Thyroid gland (tissue), 4 donors: ENCODE results near the gene BRD3.
A peak's percentile ranks its signal among the peaks of the same experiment; 100 is the strongest.

Experiments used
- POLR2A ChIP-seq, 2 donors: fragments of 450-650 bp; IDR thresholded peaks; one replicate each; pipeline ENCODE4 v1.6.1; 2017; ENCODE audit warnings: antibody characterized with exemption in 2 of 2, mild to moderate bottlenecking in 2 of 2, moderate library complexity in 1 of 2
- TF ChIP-seq, protein P1 (sequence below), 6 experiments: fragments of 200-600 bp in 3 of 6; fragments of 450-650 bp in 3 of 6; sonication (generic) in 3 of 6; IDR thresholded peaks; one replicate each; pipeline ENCODE4 v1.5.1; 2016 to 2019; ENCODE audit warnings: antibody characterized with exemption in 6 of 6, mild to moderate bottlenecking in 2 of 6, inconsistent platforms in 1 of 6, moderate library complexity in 1 of 6

DNA sequence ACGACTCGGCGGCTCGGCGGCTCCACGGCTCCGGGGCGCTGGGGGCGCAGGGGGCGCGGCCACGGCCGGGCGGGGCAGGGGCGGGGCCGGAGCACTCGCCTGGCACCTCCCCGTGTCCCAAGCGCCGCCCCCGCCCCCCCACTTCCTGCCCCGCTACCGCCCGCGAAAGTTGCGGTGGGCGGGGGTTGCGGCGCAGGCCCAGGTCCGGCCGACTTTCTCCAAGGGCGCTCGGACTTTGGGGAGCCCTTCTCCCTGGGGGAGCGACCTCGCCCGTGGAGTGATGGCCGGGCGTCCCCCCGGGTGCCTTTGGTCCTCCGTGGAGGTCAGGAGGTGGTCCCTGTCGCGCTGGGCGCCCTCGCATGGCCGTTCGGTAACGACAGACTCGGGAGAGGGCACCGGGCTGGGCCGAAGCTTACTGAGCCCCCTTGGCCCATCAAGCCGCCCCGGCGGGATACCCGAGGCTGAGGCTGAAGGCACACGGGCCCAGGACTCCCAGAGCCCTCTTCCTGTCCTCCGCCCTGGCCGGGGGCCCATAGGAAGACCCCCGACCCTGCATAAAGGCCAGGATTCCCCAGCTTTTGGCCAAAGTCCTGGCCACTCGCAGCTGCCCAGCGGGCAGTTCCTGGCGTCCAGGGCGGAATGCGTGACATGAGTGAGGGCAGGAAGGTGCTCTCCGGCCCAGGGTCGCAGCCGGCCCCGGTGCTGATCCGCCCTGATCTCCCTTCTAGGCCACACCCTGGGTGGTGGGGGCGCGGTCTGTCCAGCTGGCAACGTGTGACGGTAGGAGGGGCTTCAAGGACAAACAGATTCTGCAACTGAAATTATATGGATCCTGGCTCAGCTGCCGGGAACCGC, 74.8 kb downstream of the BRD3 start:
- TF ChIP-seq, protein P1, sequence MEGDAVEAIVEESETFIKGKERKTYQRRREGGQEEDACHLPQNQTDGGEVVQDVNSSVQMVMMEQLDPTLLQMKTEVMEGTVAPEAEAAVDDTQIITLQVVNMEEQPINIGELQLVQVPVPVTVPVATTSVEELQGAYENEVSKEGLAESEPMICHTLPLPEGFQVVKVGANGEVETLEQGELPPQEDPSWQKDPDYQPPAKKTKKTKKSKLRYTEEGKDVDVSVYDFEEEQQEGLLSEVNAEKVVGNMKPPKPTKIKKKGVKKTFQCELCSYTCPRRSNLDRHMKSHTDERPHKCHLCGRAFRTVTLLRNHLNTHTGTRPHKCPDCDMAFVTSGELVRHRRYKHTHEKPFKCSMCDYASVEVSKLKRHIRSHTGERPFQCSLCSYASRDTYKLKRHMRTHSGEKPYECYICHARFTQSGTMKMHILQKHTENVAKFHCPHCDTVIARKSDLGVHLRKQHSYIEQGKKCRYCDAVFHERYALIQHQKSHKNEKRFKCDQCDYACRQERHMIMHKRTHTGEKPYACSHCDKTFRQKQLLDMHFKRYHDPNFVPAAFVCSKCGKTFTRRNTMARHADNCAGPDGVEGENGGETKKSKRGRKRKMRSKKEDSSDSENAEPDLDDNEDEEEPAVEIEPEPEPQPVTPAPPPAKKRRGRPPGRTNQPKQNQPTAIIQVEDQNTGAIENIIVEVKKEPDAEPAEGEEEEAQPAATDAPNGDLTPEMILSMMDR (IDR thresholded peaks at IDR 0.05): peak in 4 of 6 experiments; percentile 30 to 43 (median 40)
- peak; percentile 30 to 53 for TF ChIP-seq POLR2A (IDR thresholded peaks at IDR 0.05)
